GDM1 (cell line): ENCODE results near the gene FBLN1.
"Not testable (repeated sequence)": the region's sequence is repeated elsewhere in the genome, so short reads cannot be mapped to it uniquely, and the experiment has no call there.

Source experiments
- DNase-seq: peaks from one replicate; lab custom pipeline; 2025; lab: John Stamatoyannopoulos, UW

Gene FBLN1

DNA sequence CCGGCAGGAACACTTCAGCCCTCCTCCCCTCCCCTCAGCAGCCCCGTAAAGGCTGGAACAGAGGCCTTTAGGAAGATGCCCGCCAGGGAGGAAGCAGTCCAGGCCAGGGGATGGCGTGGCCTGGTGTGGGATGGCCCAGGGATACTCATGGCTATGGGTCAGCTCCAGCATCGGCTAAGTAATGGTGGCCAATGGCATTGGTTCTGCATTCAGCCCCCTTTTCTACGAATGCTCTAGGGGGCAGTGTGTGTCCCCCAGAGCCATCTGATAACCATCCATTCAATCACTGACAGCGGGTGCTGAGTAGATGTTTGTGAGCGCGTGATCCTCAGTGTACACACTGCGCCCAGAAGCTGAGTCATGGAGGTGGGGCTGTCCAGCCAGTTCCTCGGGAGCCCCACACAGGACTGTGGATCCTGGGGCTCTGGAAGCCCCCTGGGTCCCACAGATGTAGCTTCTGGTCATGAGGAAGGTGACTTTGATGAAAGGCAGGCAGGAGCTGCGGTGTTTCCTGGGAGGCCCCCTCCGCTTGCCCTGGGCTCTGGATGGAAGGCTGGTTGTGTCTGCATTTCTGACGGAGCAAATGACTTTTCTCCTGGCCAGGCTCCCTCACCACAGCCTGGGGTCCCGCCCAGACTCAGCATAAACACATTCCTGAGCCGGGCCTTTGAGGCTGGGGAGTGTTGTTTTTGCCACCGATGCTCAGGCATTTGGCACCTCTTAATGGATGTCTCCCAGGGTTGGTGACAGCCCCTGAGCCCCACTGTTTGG is 46.5 kb downstream of the FBLN1 start:
- DNase-seq = no peak

GRCh38 chr22:45549762-45550378 is 47.2 kb downstream of the FBLN1 start:
- no peak for DNase-seq

DNA sequence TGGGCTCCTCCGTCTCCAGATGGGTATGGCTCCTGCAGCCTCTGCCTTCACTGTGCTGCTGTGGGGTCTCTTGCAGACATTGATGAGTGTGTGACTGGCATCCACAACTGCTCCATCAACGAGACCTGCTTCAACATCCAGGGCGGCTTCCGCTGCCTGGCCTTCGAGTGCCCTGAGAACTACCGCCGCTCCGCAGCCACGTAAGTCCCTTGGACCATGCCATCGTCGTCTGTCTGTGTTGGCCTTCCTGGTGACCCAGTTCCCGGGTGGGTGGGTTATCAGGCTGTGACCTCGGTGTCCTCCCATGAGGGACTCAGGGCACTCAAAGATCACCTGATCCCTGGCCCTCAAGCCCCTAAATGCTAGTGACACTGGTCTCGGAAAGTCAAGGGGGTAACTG is 47.7 kb downstream of the FBLN1 start:
- no peak for DNase-seq

DNA sequence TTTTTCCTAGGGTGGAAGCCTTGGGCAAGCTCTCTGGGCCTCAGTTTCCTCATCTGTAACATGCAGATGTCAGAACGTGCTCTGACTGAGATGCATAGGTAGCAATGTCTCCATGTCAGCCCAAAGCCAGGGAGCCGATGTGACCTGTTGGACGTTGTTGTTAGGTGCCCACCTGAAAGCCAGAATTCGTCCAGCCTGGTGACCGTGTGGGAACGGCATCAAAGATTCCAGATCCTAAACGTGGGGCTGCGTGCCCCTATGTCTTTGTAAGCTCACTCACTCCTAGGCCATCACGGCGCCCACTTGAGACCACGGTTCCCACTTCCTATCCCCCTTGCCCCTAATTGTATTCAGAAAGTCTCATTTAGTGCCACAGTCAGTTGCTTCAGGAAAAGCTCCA is 48.2 kb downstream of the FBLN1 start:
- no peak for DNase-seq

- no peak for DNase-seq
Measured at GRCh38 chr22:45551310-45552016, 48.8 kb downstream of the FBLN1 start.

DNA sequence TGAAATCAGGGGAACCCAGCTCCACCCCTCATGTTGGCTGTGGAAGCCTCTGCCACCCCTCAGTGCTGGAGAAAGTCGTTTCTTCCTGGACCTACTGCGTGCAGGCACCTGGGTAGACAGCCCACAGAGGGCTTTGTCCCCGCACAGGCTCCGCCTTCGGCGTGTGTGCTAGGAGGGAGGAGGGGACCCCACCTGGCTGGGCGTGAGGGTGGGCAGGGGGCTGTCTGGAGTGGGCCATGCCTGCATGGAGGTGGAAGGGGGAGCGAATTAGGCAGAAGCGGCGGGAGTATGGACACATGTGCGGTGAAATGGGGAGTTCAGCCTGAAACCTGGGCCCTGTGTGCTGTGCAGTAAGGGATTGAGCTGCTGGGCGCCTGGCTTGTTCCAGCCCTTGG is 49.3 kb downstream of the FBLN1 start:
- no peak for DNase-seq

DNA sequence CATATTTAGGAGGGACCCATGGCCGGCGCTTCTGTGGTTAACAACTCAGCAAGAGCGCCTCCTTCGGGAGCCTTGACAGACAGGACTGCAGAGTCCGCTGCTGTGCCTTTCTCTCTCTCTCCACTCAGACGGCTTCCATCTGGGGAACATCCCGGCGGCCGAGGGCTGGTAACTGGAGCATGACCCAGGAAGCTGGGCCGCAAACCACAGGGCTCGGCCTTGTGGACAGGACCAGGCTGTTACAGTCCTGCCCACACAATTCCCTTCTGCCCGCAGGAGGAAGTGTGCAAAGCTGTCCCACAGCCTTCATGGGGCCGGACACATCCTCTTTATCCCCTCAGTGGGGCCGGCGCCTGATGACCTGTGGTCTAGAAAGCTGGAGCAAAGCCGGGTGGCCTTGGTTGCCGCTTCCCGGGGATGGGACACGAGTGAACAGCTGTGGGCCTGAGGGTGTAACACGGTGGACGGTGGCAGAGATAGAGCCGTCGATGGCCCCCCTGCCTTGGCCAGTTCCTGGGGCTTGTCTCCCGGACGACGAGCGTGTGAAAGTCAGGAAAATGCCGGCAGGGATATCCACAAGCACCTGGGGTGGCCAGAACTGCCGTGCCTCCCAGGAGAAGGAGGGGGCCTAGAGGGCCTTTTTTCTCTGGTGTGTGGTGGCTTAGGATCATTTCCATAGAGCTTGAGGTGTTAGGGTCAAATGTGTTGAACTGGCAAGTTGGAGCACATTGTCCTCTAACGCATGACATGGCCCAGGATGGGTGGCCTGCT is 50.1 kb downstream of the FBLN1 start:
- DNase-seq = no peak

- DNase-seq = no peak
Measured at GRCh38 chr22:45553351-45554039, 50.8 kb downstream of the FBLN1 start.

- DNase-seq = no peak
Measured at GRCh38 chr22:45554040-45554406, 51.3 kb downstream of the FBLN1 start.

DNA sequence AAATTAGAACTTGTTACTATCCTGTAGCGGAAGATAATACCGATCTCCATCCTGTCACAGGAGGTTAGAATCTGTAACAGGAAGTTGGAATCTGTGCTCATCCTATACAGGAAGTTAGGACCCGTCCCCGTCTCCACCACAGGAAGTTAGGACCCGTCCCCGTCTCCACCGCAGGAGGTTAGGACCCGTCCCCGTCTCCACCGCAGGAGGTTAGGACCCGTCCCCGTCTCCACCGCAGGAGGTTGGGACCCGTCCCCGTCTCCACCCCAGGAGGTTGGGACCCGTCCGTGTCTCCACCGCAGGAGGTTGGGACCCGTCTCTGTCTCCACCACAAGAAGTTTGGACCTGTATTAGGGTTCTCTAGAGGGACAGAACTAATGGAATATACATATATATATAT is 52.2 kb downstream of the FBLN1 start:
- DNase-seq = no peak

DNA sequence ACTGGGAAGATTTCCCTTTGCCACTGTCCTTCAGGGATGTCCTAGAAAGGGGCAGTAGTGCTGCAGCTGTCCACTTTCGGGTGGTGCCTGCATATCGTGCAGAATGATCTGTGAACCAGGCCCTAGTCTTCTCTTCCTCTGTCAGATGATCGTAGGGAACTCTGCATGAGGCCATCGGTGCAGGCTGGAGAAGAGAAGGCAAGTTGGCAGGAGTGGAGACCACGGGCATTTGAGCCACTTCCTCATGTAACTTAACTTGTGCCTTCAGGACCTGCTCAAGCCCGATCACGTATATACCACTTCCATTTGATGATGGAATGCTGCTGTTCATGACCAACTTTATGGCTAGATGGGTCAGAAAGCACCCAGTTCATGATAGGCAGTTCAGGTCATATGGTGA is 55.2 kb downstream of the FBLN1 start:
- not testable (repeated sequence) for DNase-seq

DNA sequence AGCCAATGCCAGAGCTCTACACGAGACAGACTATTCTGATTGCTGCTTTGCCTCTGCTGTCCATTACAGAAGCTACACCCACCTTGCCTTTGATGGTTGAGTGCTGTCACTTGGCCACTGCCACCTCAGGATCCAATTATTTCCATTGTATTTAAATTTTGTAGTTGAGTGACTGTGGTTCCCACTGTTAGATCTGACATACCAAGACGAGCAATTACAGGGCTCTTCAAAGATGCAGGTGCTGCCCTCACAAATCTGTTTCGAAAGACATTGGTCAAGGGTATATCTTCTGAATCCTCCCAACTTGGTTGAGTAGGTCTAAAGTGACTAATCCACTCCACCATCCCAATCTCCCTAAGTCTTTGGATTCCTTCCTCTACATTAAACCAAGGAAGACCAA is 57.4 kb downstream of the FBLN1 start:
- not testable (repeated sequence) for DNase-seq

- not testable (repeated sequence) for DNase-seq
Measured at GRCh38 chr22:45560761-45561160, 58.1 kb downstream of the FBLN1 start.

- DNase-seq = no peak
Measured at GRCh38 chr22:45562102-45562501, 59.4 kb downstream of the FBLN1 start.

- no peak for DNase-seq
Measured at GRCh38 chr22:45562537-45563361, 60.1 kb downstream of the FBLN1 start.

GRCh38 chr22:45563362-45564040 is 60.8 kb downstream of the FBLN1 start:
- DNase-seq = no peak

GRCh38 chr22:45564349-45565030 is 61.8 kb downstream of the FBLN1 start:
- no peak for DNase-seq

- DNase-seq = no peak
Measured at GRCh38 chr22:45565171-45565570, 62.5 kb downstream of the FBLN1 start.

DNA sequence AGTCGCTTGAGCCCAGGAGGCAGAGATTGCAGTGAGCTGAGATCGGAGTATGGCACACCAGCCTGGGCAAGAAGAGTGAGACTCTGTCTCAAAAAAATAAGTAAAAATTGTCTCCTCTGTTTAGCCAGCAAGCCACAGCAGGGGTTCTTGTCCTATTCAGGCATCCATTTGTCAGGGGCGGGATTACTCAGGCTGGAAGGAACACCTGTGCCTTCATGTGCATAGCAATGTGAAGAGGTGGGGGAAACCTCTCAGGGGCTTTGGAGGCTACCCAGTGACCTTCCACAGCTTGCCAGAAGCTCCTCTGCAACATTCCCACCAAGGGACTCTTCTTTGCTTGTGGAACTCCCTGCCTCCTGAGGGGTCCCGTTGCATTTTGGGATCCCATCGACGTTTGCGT is 63.3 kb downstream of the FBLN1 start:
- no peak for DNase-seq

- no peak for DNase-seq
Measured at GRCh38 chr22:45568213-45568612, 65.5 kb downstream of the FBLN1 start.
